Esophagus squamous epithelium (tissue), 5 donors: Measurements from ENCODE around the gene CCBE1. TPM values are rescaled to one million over a fixed set of nuclear protein-coding genes. Genes with fewer than 3 reads are reported as not detected.

Source experiments
- DNase-seq: peaks from one replicate; lab custom pipeline; 2025; lab: John Stamatoyannopoulos, UW
- H3K27ac ChIP-seq, 4 donors: fragments of 200-600 bp; sonication (generic); one replicate each; pipeline ENCODE4 v1.5.1; 2016 to 2019; ENCODE audit warnings: mild to moderate bottlenecking in 1 of 4
- H3K27me3 ChIP-seq, 4 donors: fragments of 200-600 bp; sonication (generic); 1 replicate in 3 of 4; 2 replicates in 1 of 4; pipeline versions ENCODE4 v1.5.1 to v1.6.0; 2017 to 2021; ENCODE audit warnings: antibody characterized with exemption in 1 of 4
- H3K36me3 ChIP-seq, 3 donors: fragments of 200-600 bp; sonication (generic); one replicate each; pipeline ENCODE4 v1.5.1; 2016 to 2019
- H3K4me1 ChIP-seq, 3 donors: fragments of 200-600 bp; sonication (generic); one replicate each; pipeline ENCODE4 v1.5.1; 2017 to 2019
- H3K4me3 ChIP-seq, 4 donors: fragments of 200-600 bp; sonication (generic); 1 replicate in 3 of 4; 2 replicates in 1 of 4; pipeline ENCODE4 v1.5.1; 2016 to 2019; ENCODE audit warnings: mild to moderate bottlenecking in 2 of 4, moderate library complexity in 1 of 4
- H3K9me3 ChIP-seq, 3 donors: fragments of 200-600 bp; sonication (generic); one replicate each; pipeline ENCODE4 v1.5.1; 2016 to 2019
- CTCF ChIP-seq, 6 experiments: fragments of 450-650 bp in 4 of 6; fragments of 200-600 bp in 2 of 6; sonication (generic) in 2 of 6; IDR thresholded peaks; one replicate each; pipeline ENCODE4 v1.5.1; 2016 to 2019; ENCODE audit warnings: antibody characterized with exemption in 6 of 6, mild to moderate bottlenecking in 4 of 6, moderate library complexity in 4 of 6
- POLR2A ChIP-seq, 4 donors: fragments of 450-650 bp; IDR thresholded peaks; one replicate each; pipeline ENCODE4 v1.6.1; 2017; ENCODE audit warnings: antibody characterized with exemption in 4 of 4, mild to moderate bottlenecking in 4 of 4, moderate library complexity in 3 of 4
- WGBS, 2 donors: methylation state at CpG; one replicate each; pipeline ENCODE4 v1.1.5; 2018; 5-methylcytosine and 5-hydroxymethylcytosine counted together
- intact Hi-C: fragments of 100-400 bp; cut with DNase I; formaldehyde crosslinking; loops from one replicate; pipeline ENCODE4 v1.15.0; 2022
- total RNA-seq, 4 donors: library from RNA; depleted of rRNA; stranded (reverse); fragments of >200 nt; gene quantifications; one replicate each; pipeline ENCODE4 v1.1.0, GENCODE V29; 2016
- donor health status: DM: yes; HTN: yes; CAD: no.

The CCBE1 gene
- total RNA-seq, 4 donors from 2014 or later, result 0.34 to 4.6 (median 1.3) TPM

GRCh38 chr18:59554796-59555335 lies 142.4 kb downstream of the CCBE1 start:
- H3K4me3 ChIP-seq, result no peak overlapping the region
- peak overlapping the region in 1 of 4 donors; percentile 55 for H3K27ac ChIP-seq
- WGBS, 2 donors, result 33 to 38% methylated on average over 2 of the region's 2 CpGs
- no peaks in the 10 kb centered on the region for H3K27me3 ChIP-seq
- DNase-seq, result no peak
- H3K4me1 ChIP-seq, result peaks cover 14 to 49% (median 15%) of the 10 kb centered on the region in 3 donors
- H3K9me3 ChIP-seq, result peaks cover 0 to 10% (median 0%) of the 10 kb centered on the region in 3 donors
- intact Hi-C loops, result no loop called here
- no peaks in the 10 kb centered on the region for H3K36me3 ChIP-seq
- TF ChIP-seq POLR2A (IDR thresholded peaks at IDR 0.05), result no peak
- no peak for TF ChIP-seq CTCF (IDR thresholded peaks at IDR 0.05)

- Histone ChIP-seq H3K27ac (no peak overlapping the region), H3K27me3 (no peaks in the 10 kb centered on the region), H3K36me3 (no peaks in the 10 kb centered on the region), H3K4me3 (no peak overlapping the region), H3K9me3 (peaks cover 0 to 10% (median 0%) of the 10 kb centered on the region in 3 donors), H3K4me1 (peaks cover 15 to 52% (median 15%) of the 10 kb centered on the region in 3 donors)
- intact Hi-C loops, result no loop called here
- no peak for TF ChIP-seq POLR2A (IDR thresholded peaks at IDR 0.05)
- no peak for TF ChIP-seq CTCF (IDR thresholded peaks at IDR 0.05)
- WGBS, 2 donors, result 51 to 82% methylated on average over 5 of the region's 5 CpGs
- DNase-seq, result no peak
These were observed 143.9 kb downstream of the CCBE1 start for GRCh38 chr18:59553273-59553870.

- no peaks in the 10 kb centered on the region for H3K9me3 ChIP-seq
- no peak overlapping the region for H3K4me3 ChIP-seq
- intact Hi-C loops, result no loop called here
- no peak overlapping the region for H3K27ac ChIP-seq
- H3K36me3 ChIP-seq, result no peaks in the 10 kb centered on the region
- peaks cover 15 to 62% (median 15%) of the 10 kb centered on the region in 3 donors for H3K4me1 ChIP-seq
- no peak for DNase-seq
- no peaks in the 10 kb centered on the region for H3K27me3 ChIP-seq
- 74 to 77% methylated on average over 9 to 10 of the region's 10 CpGs for WGBS, 2 donors
- TF ChIP-seq POLR2A (IDR thresholded peaks at IDR 0.05), result no peak
- no peak for TF ChIP-seq CTCF (IDR thresholded peaks at IDR 0.05)
These were observed 145.2 kb downstream of the CCBE1 start for GRCh38 chr18:59551902-59552635.

- no peak for DNase-seq
- Histone ChIP-seq H3K9me3 (no peaks in the 10 kb centered on the region), H3K4me1 (peaks cover 5 to 43% (median 7%) of the 10 kb centered on the region in 3 donors), H3K36me3 (no peaks in the 10 kb centered on the region), H3K27me3 (no peaks in the 10 kb centered on the region), H3K4me3 (no peak overlapping the region), H3K27ac (no peak overlapping the region)
- 35 to 57% methylated on average over 1 to 2 of the region's 4 CpGs for WGBS, 2 donors
- TF ChIP-seq POLR2A (IDR thresholded peaks at IDR 0.05), result no peak
- no peak for TF ChIP-seq CTCF (IDR thresholded peaks at IDR 0.05)
- intact Hi-C loops, result no loop called here
These were observed 147.1 kb downstream of the CCBE1 start for GRCh38 chr18:59550174-59550516.
